GM13977 (cell line): Measurements from ENCODE around the gene ZFAND3.

ENCODE experiments used
- DNase-seq: peaks from one replicate; pipeline ENCODE4 v3.0.0; 2012; ENCODE audit warnings: low spot score
- in situ Hi-C: fragments of 300-500 bp; cut with MboI; formaldehyde crosslinking; loops from one replicate; pipeline ENCODE4 v1.12.0; 2022; ENCODE audit warnings: low sequenced_read_pairs, low pct_unique_long_range_greater_than_20kb, mixed read lengths, inconsistent platforms; ENCODE audit not compliant: unreplicated experiment
- TF ChIP-seq, protein P1 (sequence below): IDR thresholded peaks from 2 replicates; pipeline ENCODE4 v1.5.1; 2012; ENCODE audit warnings: mild to moderate bottlenecking, control low read depth; ENCODE audit not compliant: insufficient read depth; ENCODE audit errors: extremely low read depth, missing control alignments

ZFAND3 gene

GRCh38 chr6:38161331-38161730 is 341.8 kb downstream of the ZFAND3 start:
- no peak for DNase-seq
- TF ChIP-seq, protein P1, sequence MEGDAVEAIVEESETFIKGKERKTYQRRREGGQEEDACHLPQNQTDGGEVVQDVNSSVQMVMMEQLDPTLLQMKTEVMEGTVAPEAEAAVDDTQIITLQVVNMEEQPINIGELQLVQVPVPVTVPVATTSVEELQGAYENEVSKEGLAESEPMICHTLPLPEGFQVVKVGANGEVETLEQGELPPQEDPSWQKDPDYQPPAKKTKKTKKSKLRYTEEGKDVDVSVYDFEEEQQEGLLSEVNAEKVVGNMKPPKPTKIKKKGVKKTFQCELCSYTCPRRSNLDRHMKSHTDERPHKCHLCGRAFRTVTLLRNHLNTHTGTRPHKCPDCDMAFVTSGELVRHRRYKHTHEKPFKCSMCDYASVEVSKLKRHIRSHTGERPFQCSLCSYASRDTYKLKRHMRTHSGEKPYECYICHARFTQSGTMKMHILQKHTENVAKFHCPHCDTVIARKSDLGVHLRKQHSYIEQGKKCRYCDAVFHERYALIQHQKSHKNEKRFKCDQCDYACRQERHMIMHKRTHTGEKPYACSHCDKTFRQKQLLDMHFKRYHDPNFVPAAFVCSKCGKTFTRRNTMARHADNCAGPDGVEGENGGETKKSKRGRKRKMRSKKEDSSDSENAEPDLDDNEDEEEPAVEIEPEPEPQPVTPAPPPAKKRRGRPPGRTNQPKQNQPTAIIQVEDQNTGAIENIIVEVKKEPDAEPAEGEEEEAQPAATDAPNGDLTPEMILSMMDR: no peak
- in situ Hi-C loops: no loop called here

DNA sequence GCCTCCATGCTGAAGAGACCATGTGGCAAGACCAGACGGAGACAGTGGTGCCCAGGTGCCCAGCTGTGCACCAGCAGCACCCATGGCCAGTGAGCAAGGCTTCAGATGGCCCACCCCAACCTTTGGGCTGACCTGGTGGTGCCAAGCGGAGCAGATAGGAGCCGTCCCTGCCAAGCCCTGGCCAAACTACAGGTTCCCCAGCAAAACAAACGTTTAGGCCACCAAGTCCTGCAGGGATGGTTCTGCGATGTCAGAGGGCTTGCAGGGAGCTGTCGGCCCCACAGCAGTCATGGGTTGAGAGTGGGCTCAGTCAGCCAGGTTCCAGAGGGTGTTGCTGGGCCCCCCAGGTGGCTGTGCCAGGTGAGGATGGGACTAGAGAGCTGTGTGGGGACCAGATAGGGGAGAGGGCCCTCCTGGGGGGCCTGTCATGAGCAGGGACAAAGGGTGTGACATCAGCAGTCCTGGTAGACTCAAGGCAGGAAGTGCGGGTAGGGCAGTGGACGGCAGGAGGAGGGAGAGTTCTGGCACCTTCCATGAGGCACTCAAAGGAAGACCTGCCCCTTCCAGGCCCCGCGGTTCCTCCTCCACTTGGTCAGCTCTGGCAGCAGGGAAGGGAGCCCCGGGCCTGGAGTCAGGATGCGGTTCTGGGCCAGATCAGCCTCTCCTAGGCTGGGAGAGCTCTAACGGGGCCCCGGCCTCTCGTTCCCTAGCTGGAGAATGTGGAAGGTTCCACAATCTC is 342.4 kb downstream of the ZFAND3 start:
- TF ChIP-seq, protein P1: no peak
- DNase-seq: no peak
- in situ Hi-C loops: no loop called here

GRCh38 chr6:38162493-38163185 is 343.1 kb downstream of the ZFAND3 start:
- TF ChIP-seq, protein P1: no peak
- in situ Hi-C loops: no loop called here
- DNase-seq: no peak

GRCh38 chr6:38163186-38164130 is 343.9 kb downstream of the ZFAND3 start:
- no peak for DNase-seq
- in situ Hi-C loops: no loop called here
- TF ChIP-seq, protein P1: no peak

GRCh38 chr6:38164131-38164481 is 344.6 kb downstream of the ZFAND3 start:
- in situ Hi-C loops: no loop called here
- no peak for DNase-seq
- TF ChIP-seq, protein P1: no peak

- DNase-seq: no peak
- in situ Hi-C loops: no loop called here
- TF ChIP-seq, protein P1: no peak
Measured at GRCh38 chr6:38164671-38165108, 345.2 kb downstream of the ZFAND3 start.
